A549 (cell line): Measurements from ENCODE around the gene NADSYN1.

Experiments used
- CTCF ChIP-seq: fragments of >200 bp; sonication (Bioruptor Twin); formaldehyde crosslinking; IDR thresholded peaks from 3 replicates; pipeline ENCODE4 v1.5.1; 2016
- EHF ChIP-seq: fragments of 250-450 bp; sonication (Bioruptor Pico); IDR thresholded peaks from 2 replicates; pipeline ENCODE4 v1.5.0; 2020; ENCODE audit warnings: mild to moderate bottlenecking
- ELK1 ChIP-seq: fragments of 150-350 bp; IDR thresholded peaks from 2 replicates; pipeline ENCODE4 v1.6.1; 2014; ENCODE audit warnings: low read depth, mild to moderate bottlenecking, low read length
- FOSB ChIP-seq: fragments of 250-450 bp; sonication (Bioruptor Pico); IDR thresholded peaks from 2 replicates; pipeline ENCODE4 v1.5.0; 2020; ENCODE audit warnings: mild to moderate bottlenecking, moderate library complexity
- GATA3 ChIP-seq: IDR thresholded peaks from 2 replicates; pipeline ENCODE4 v1.6.1; 2012; ENCODE audit warnings: borderline replicate concordance
- HDAC2 ChIP-seq: fragments of 200-600 bp; sonication (generic); IDR thresholded peaks from 2 replicates; pipeline ENCODE4 v1.6.1; 2016
- JUN ChIP-seq, 2 experiments: fragments of >200 bp; sonication (Bioruptor Twin); formaldehyde crosslinking; IDR thresholded peaks; 2 replicates in 1 of 2; 3 replicates in 1 of 2; pipeline ENCODE4 v1.6.1; 2016 to 2017
- JUNB ChIP-seq: fragments of >200 bp; sonication (Bioruptor Twin); formaldehyde crosslinking; IDR thresholded peaks from 2 replicates; pipeline ENCODE4 v1.6.1; 2016
- KDM1A ChIP-seq: fragments of 200-600 bp; sonication (generic); IDR thresholded peaks from 2 replicates; pipeline ENCODE4 v1.6.1; 2016; ENCODE audit warnings: low read depth, mild to moderate bottlenecking
- NFE2L2 ChIP-seq: fragments of 150-350 bp; conservative IDR thresholded peaks from 2 replicates; pipeline ENCODE4 v1.6.1; 2014; ENCODE audit warnings: low read length
- NR3C1 ChIP-seq: fragments of >200 bp; sonication (Bioruptor Twin); formaldehyde crosslinking; IDR thresholded peaks from 3 replicates; pipeline ENCODE4 v1.6.1; 2017
- PBX3 ChIP-seq: IDR thresholded peaks from 2 replicates; pipeline ENCODE4 v1.6.1; 2012
- POLR2A ChIP-seq: IDR thresholded peaks from 2 replicates; pipeline ENCODE4 v1.6.1; 2012; ENCODE audit warnings: mild to moderate bottlenecking, low read length
- RFX5 ChIP-seq: fragments of 450-650 bp; IDR thresholded peaks from 2 replicates; pipeline ENCODE4 v1.7.1; 2014; ENCODE audit warnings: antibody characterized with exemption, mild to moderate bottlenecking, moderate library complexity

- TF ChIP-seq EHF (CRISPR knock-in tag), result no peak
- no peak for TF ChIP-seq CTCF
- TF ChIP-seq FOSB (CRISPR knock-in tag), result no peak
- TF ChIP-seq JUNB, result no peak
- TF ChIP-seq KDM1A, result no peak
- no peak for TF ChIP-seq PBX3
- TF ChIP-seq NFE2L2, result no peak
- TF ChIP-seq HDAC2, result no peak
- no peak for TF ChIP-seq GATA3
- no peak for TF ChIP-seq JUN (IDR thresholded peaks at IDR 0.05)
- no peak for TF ChIP-seq POLR2A
- no peak for TF ChIP-seq NR3C1
- TF ChIP-seq RFX5, result no peak
- TF ChIP-seq ELK1, result no peak
These were observed 90.1 kb downstream of the NADSYN1 start for GRCh38 chr11:71542879-71543777.
